ENCODE data around the gene SLC2A4RG.

The SLC2A4RG gene

DNA sequence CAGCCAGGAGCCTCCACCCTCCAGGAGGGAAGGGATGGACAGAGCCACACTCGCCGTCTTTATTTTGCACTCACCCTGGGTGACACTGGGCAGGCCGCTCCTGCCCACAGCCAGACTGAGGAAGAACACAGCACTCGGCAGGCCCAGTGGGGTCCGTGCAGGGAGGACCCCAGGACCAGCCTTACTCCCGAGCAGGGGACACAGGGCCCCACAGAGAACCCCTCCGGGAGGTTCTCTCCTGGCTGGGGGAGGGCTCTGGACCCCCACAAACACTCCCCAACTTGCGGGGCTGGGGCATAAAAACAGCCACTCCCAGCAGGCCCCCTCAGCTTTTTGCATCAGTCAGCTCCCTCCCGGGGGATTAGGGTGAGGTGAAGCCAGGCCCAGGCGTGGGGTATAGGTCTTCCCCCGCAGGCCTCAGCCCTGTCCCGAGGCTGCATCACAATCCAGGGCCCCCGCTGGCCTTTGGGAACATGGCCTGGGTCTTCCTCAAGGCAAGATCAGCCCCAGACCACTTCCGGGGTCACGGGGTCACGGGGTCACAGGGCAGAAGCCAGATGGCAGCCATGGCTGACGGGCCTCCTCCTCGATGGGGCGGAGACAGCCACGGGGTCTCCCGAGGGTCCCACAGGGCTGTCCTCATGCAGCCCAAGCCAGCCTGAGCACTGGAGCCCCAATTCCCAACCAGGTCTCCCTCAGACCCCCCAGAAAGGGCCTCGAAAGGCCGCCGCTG lies 39.9 kb upstream of the SLC2A4RG start:
- DNase-seq (ENCODE audit: low spot score): peak; percentile 45

- DNase-seq (ENCODE audit: low spot score): peak; percentile 42
These were observed 39.2 kb upstream of the SLC2A4RG start for GRCh38 chr20:63700199-63701050.

DNA sequence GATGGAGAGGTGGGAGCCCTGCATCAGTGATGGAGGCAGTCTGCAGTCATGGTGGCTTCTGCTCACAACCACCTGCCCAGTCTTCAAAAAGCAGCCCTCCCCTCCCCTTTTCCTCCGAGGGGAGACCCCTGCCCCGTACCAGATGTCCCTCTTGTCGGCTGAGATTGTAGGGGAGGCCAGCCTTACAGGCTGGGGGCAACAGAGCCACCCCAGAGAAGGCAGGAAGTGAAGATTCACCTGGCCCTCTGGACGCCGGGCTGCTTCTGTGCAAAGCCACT lies 38.6 kb upstream of the SLC2A4RG start:
- DNase-seq (ENCODE audit: low spot score): peak; percentile 25

DNA sequence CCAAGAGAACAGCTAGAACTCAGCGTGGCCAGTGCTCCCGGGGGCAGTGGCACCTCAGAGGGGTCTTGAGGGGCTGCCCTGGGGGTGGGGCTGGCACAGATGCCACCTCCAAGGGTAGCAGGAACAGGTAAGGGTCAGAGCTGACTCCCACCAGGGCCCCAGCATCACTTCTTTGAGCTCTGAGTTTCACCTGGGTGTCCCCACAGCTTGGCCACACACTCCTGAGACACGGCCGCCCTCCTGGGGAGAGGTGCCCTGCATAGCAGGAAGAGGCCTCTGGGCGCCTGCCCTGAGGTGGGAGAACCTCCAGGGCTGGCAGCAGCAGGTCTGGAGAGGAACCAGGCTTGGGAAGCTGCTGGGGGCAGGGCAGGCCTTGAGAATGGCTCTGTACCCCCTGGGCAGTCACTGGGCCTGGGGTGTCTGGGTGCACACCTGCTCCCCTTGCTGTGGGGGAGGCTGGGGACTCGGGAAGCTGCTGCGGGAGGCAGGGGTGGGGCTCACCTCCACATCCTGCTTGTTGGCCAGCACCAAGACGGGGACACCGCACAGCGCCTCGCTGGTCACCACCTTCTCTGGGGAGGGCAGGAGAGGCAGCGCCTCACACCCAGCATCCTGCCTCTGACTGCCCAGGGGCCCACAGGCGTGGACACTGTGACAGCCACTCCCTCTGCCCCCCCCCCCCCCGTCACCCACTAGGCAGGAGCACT lies 38.1 kb upstream of the SLC2A4RG start:
- DNase-seq (ENCODE audit: low spot score): peak; percentile 35

- peak; percentile 21 for DNase-seq (ENCODE audit: low spot score)
These were observed 37.4 kb upstream of the SLC2A4RG start for GRCh38 chr20:63702036-63702665.

DNA sequence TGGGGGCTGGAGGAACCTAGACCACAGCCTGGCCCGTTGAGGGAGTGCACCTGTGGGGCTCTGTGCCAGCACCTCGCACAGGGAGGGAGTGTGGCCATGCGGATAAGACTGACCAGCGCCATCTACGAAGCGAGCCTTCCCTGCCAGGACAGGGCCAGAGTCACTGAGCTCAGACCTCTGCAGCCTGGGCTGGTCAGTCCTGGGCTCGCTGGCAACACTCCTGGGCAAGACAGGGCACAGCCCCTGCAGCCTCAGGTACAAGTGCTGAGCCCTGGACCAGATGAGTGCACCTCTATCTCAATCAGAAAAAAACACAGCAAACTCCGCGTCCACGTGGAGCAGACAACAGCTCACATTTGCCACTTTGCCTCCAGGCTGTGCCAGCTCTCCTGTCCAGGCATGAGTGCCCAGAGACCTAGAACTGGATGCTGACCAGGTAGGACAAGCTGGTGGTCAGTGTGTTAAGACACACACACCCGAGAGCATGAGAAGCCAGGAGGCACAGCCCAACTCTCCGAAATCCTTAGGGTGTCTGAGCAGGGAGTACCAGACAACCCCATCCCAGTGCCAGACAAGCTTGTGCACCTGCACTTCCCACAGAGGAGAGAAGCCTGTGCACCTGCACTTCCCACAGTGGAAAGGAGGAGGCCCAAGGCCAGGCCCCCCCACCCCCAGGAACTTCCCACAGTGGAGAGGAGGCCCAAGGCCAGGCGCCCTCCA lies 36.7 kb upstream of the SLC2A4RG start:
- DNase-seq (ENCODE audit: low spot score): peak; percentile 17

- peak; percentile 23 for DNase-seq (ENCODE audit: low spot score)
These were observed 36.1 kb upstream of the SLC2A4RG start for GRCh38 chr20:63703471-63703975.

DNA sequence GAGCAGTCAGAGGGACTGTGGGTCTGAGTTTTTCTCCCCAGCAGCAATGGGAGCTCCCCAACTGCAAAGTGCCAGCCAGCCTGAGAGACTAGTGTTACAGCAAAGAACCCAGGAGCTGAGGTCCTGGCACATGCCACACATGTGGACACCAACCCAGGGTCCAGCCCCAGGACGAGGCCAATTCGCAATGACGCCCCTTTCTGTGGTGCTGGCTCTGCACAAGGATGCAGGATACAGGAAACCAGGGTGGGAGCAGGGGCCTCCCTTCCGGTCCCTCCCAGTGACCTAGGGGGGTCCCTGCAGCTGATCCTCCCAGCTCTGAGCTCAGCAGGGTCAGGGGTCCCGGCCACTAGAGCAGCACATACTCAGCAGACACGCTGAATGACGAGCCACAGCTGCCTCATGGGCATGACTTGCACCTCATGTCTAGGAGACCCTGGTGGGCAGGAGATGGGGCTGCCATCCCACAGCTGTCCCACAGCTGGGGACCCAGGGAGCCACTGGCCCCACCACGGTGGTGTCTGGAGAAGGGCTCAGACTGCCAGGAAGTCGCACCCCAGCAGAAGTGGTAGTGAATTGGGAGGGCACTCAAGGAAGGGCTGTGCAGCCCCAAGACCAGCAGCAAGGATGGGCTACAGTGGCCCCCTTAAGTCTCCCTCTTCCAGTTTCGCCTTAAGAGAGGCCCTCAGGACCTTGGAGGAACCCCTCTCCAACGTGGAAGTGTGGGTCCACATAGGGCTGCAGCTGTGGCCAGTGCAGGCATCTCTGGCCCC lies 35.4 kb upstream of the SLC2A4RG start:
- DNase-seq (ENCODE audit: low spot score): no peak

GRCh38 chr20:63704749-63705117 lies 34.8 kb upstream of the SLC2A4RG start:
- no peak for DNase-seq (ENCODE audit: low spot score)

- DNase-seq (ENCODE audit: low spot score): no peak
These were observed 34.1 kb upstream of the SLC2A4RG start for GRCh38 chr20:63705232-63706026.

DNA sequence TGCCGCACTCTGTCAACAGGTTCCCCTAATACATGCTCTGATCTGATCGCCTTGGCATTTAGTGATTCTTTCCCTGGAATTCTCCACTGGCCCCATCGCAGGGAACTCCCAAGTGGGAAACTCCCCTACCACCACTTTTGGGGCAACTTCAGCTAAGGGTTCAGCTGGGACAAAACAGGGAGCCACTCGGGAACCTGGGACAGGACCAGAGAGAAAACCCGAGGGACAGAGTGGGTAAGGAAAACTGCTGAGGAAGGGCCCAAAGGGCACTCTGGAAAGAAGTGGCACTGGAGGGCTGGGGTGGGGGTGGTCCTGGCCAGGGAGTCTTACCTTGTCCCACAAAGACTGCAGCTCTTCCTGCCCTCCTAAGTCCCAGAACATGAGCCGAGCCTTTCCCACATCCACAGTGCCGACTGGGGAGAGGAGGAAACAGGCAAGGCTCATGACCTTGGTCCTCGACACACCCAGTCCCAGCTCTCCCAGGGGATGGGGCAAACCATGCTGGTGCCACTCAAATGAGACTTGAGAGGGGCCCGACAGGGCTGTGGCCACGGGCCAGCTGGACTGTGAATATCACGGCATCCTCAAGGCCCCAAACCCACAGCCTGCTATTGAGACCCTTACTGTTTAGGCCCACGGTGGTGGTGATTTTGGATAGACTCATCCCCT lies 33.4 kb upstream of the SLC2A4RG start:
- no peak for DNase-seq (ENCODE audit: low spot score)

GRCh38 chr20:63706852-63707557 lies 32.6 kb upstream of the SLC2A4RG start:
- peak; percentile 54 for DNase-seq (ENCODE audit: low spot score)

- peak; percentile 97 for DNase-seq (ENCODE audit: low spot score)
These were observed 31.8 kb upstream of the SLC2A4RG start, which contains the start of the genes ARFRP1 and ZGPAT for GRCh38 chr20:63707558-63708300. TSS of gene ARFRP1 (minus strand) at chr20:63707976. CDS start at chr20:63707091, 885 bp downstream. TSS of gene ZGPAT (plus strand) at chr20:63708039. CDS start at chr20:63708581, 542 bp downstream.

- no peak for DNase-seq (ENCODE audit: low spot score)
These were observed 31.1 kb upstream of the SLC2A4RG start for GRCh38 chr20:63708301-63709148.

GRCh38 chr20:63709149-63709527 lies 30.4 kb upstream of the SLC2A4RG start:
- peak; percentile 14 for DNase-seq (ENCODE audit: low spot score)

GRCh38 chr20:63711085-63711645 lies 28.4 kb upstream of the SLC2A4RG start:
- no peak for DNase-seq (ENCODE audit: low spot score)

- DNase-seq (ENCODE audit: low spot score): no peak
These were observed 27.4 kb upstream of the SLC2A4RG start for GRCh38 chr20:63712191-63712590.
